ENCODE results near the gene FEN1. TPM values are rescaled to one million over a fixed set of nuclear protein-coding genes. Genes with fewer than 3 reads are reported as not detected.

FEN1 gene
- total and polyA plus RNA-seq, 2 of the 13 experiments (the other 11 are each of a cell fraction or from before 2014, with no cell fraction given) = 12.4 to 102 TPM

GRCh38 chr11:61749591-61750217 lies 43.0 kb upstream of the FEN1 start (continued):
- TF ChIP-seq NFATC3 (CRISPR knock-in tag; IDR thresholded peaks at IDR 0.05) = no peak
- no peak for TF ChIP-seq HCFC1 (IDR thresholded peaks at IDR 0.05; ENCODE audit: low read depth, low read length)
- TF ChIP-seq RXRB (CRISPR knock-in tag; IDR thresholded peaks at IDR 0.05; ENCODE audit: borderline replicate concordance) = no peak
- no peak for TF ChIP-seq SMARCC2 (IDR thresholded peaks at IDR 0.05)
- TF ChIP-seq ZNF576 (CRISPR knock-in tag; IDR thresholded peaks at IDR 0.05) = no peak
- no peak for TF ChIP-seq SP4 (CRISPR knock-in tag; IDR thresholded peaks at IDR 0.05)
- TF ChIP-seq ATF7-NPFF (CRISPR knock-in tag; IDR thresholded peaks at IDR 0.05; ENCODE audit: low read depth) = no peak
- TF ChIP-seq SIX4 (CRISPR knock-in tag; IDR thresholded peaks at IDR 0.05) = no peak
- TF ChIP-seq, protein P1, sequence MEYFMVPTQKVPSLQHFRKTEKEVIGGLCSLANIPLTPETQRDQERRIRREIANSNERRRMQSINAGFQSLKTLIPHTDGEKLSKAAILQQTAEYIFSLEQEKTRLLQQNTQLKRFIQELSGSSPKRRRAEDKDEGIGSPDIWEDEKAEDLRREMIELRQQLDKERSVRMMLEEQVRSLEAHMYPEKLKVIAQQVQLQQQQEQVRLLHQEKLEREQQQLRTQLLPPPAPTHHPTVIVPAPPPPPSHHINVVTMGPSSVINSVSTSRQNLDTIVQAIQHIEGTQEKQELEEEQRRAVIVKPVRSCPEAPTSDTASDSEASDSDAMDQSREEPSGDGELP (IDR thresholded peaks at IDR 0.05; ENCODE audit: borderline replicate concordance, low read depth) = no peak; the same call in 1 of the 2 replicates
- peak; percentile 11; the same call in 1 of the 2 replicates for TF ChIP-seq KDM3A (CRISPR knock-in tag; IDR thresholded peaks at IDR 0.05; ENCODE audit: low read depth)
- no peak for TF ChIP-seq ZSCAN12 (CRISPR knock-in tag; IDR thresholded peaks at IDR 0.05)
- no peak for TF ChIP-seq ZNF772 (CRISPR knock-in tag; IDR thresholded peaks at IDR 0.05)
- TF ChIP-seq IKZF1 (IDR thresholded peaks at IDR 0.05) = no peak
- no peak for TF ChIP-seq ZC3H4 (CRISPR knock-in tag; IDR thresholded peaks at IDR 0.05; ENCODE audit: borderline replicate concordance)
- peak; percentile 72 for TF ChIP-seq HNRNPL (IDR thresholded peaks at IDR 0.05; ENCODE audit: low read depth, low read length)
- TF ChIP-seq ZNF274 (CRISPR knock-in tag; IDR thresholded peaks at IDR 0.05) = no peak
- no peak for TF ChIP-seq ATF7 (IDR thresholded peaks at IDR 0.05)
- no peak for TF ChIP-seq ATF7 (CRISPR knock-in tag; IDR thresholded peaks at IDR 0.05)
- TF ChIP-seq ZNF782 (CRISPR knock-in tag; IDR thresholded peaks at IDR 0.05; ENCODE audit: borderline replicate concordance) = no peak
- 0 out of 2 replicates have a peak, but pooled peaks have one; percentile 24 for TF ChIP-seq ZBTB7B (CRISPR knock-in tag; IDR thresholded peaks at IDR 0.05)
- TF ChIP-seq PAX8 (CRISPR knock-in tag; IDR thresholded peaks at IDR 0.05; ENCODE audit: borderline replicate concordance) = no peak
- no peak for TF ChIP-seq SP2 (CRISPR knock-in tag; IDR thresholded peaks at IDR 0.05)
- no peak for TF ChIP-seq ZNF672 (CRISPR knock-in tag; IDR thresholded peaks at IDR 0.05)
- no peak for TF ChIP-seq ZNF260 (CRISPR knock-in tag; IDR thresholded peaks at IDR 0.05; ENCODE audit: borderline replicate concordance, low read depth)
- TF ChIP-seq, protein P2, sequence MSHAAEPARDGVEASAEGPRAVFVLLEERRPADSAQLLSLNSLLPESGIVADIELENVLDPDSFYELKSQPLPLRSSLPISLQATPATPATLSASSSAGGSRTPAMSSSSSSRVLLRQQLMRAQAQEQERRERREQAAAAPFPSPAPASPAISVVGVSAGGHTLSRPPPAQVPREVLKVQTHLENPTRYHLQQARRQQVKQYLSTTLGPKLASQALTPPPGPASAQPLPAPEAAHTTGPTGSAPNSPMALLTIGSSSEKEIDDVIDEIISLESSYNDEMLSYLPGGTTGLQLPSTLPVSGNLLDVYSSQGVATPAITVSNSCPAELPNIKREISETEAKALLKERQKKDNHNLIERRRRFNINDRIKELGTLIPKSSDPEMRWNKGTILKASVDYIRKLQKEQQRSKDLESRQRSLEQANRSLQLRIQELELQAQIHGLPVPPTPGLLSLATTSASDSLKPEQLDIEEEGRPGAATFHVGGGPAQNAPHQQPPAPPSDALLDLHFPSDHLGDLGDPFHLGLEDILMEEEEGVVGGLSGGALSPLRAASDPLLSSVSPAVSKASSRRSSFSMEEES (CRISPR knock-in tag; IDR thresholded peaks at IDR 0.05) = no peak
- no peak for TF ChIP-seq FOXJ3 (CRISPR knock-in tag; IDR thresholded peaks at IDR 0.05; ENCODE audit: borderline replicate concordance)
- no peak for TF ChIP-seq ATAD3A (CRISPR knock-in tag; IDR thresholded peaks at IDR 0.05)
- TF ChIP-seq ZNF605 (CRISPR knock-in tag; IDR thresholded peaks at IDR 0.05) = no peak
- TF ChIP-seq ZNF777 (CRISPR knock-in tag; IDR thresholded peaks at IDR 0.05) = no peak
- no peak for TF ChIP-seq NFYC (CRISPR knock-in tag; IDR thresholded peaks at IDR 0.05)
